ENCODE results near the gene SLC22A9. TPM values are rescaled to one million over a fixed set of nuclear protein-coding genes. Genes with fewer than 3 reads are reported as not detected.
"Not testable (repeated sequence)": the region's sequence is repeated elsewhere in the genome, so short reads cannot be mapped to it uniquely, and the experiment has no call there.

Gene SLC22A9
- total RNA-seq, result not detected
- long read RNA-seq, result 0 reads

- no peak for ATAC-seq
- intact Hi-C loops (cut with micrococcal nuclease), result no loop called here
- no peak for DNase-seq
Observed at GRCh38 chr11:63369165-63369970, at the start of gene SLC22A9. Gene SLC22A9 (plus strand): TSS chr11:63369785. CDS start chr11:63370057, 272 bp downstream.

GRCh38 chr11:63321723-63322122, 47.9 kb upstream of the SLC22A9 start:
- DNase-seq, result no peak
- intact Hi-C loops (cut with micrococcal nuclease), result no loop called here
- ATAC-seq, result no peak

- intact Hi-C loops (cut with micrococcal nuclease); DNase-seq; ATAC-seq: not testable (repeated sequence)
Observed at GRCh38 chr11:63335089-63335488, 34.5 kb upstream of the SLC22A9 start.

- ATAC-seq, result no peak
- intact Hi-C loops (cut with micrococcal nuclease), result no loop called here
Observed at GRCh38 chr11:63337070-63337469, 32.5 kb upstream of the SLC22A9 start.

GRCh38 chr11:63343130-63343529, 26.5 kb upstream of the SLC22A9 start:
- ATAC-seq (no peak), DNase-seq (no peak)
- intact Hi-C loops (cut with micrococcal nuclease), result no loop called here

More at GRCh38 chr11:63337070-63337469, 32.5 kb upstream of the SLC22A9 start:
- no peak for DNase-seq

GRCh38 chr11:63352144-63352543, 17.4 kb upstream of the SLC22A9 start:
- intact Hi-C loops (cut with micrococcal nuclease), result no loop called here
- DNase-seq, result no peak
- ATAC-seq, result no peak

- DNase-seq (no peak), ATAC-seq (no peak)
- intact Hi-C loops (cut with micrococcal nuclease), result no loop called here
Observed at GRCh38 chr11:63362196-63362793, 7.3 kb upstream of the SLC22A9 start.

GRCh38 chr11:63369971-63370588, 495 bp downstream of the SLC22A9 start:
- ATAC-seq, result no peak
- DNase-seq, result no peak
- intact Hi-C loops (cut with micrococcal nuclease), result no loop called here

- DNase-seq (no peak), ATAC-seq (no peak)
- intact Hi-C loops (cut with micrococcal nuclease), result no loop called here
Observed at GRCh38 chr11:63371396-63371795, 1.8 kb downstream of the SLC22A9 start.

- intact Hi-C loops (cut with micrococcal nuclease), result no loop called here
- no peak for DNase-seq
Observed at GRCh38 chr11:63375434-63375833, 5.8 kb downstream of the SLC22A9 start.

GRCh38 chr11:63380130-63380529, 10.5 kb downstream of the SLC22A9 start:
- intact Hi-C loops (cut with micrococcal nuclease), result no loop called here
- ATAC-seq (no peak), DNase-seq (no peak)

More at GRCh38 chr11:63375434-63375833, 5.8 kb downstream of the SLC22A9 start:
- ATAC-seq, result no peak

- DNase-seq (no peak), ATAC-seq (no peak)
- intact Hi-C loops (cut with micrococcal nuclease), result no loop called here
Observed at GRCh38 chr11:63395697-63396096, 26.1 kb downstream of the SLC22A9 start.

GRCh38 chr11:63404161-63404935, 34.8 kb downstream of the SLC22A9 start:
- ATAC-seq (no peak), DNase-seq (no peak)
- intact Hi-C loops (cut with micrococcal nuclease), result no loop called here

- ATAC-seq (no peak), DNase-seq (no peak)
- intact Hi-C loops (cut with micrococcal nuclease), result no loop called here
Observed at GRCh38 chr11:63405114-63405513, 35.5 kb downstream of the SLC22A9 start.

- intact Hi-C loops (cut with micrococcal nuclease), result no loop called here
- no peak for DNase-seq
- ATAC-seq, result no peak
Observed at GRCh38 chr11:63406458-63406857, 36.9 kb downstream of the SLC22A9 start.

- ATAC-seq (no peak), DNase-seq (no peak)
- intact Hi-C loops (cut with micrococcal nuclease), result no loop called here
Observed at GRCh38 chr11:63417174-63417852, 47.7 kb downstream of the SLC22A9 start.

GRCh38 chr11:63427971-63428508, 58.5 kb downstream of the SLC22A9 start:
- intact Hi-C loops (cut with micrococcal nuclease), result no loop called here
- ATAC-seq (no peak), DNase-seq (no peak)

- ATAC-seq; DNase-seq; intact Hi-C loops (cut with micrococcal nuclease): not testable (repeated sequence)
Observed at GRCh38 chr11:63430731-63431130, 61.1 kb downstream of the SLC22A9 start.

- DNase-seq; ATAC-seq; intact Hi-C loops (cut with micrococcal nuclease): not testable (repeated sequence)
Observed at GRCh38 chr11:63435351-63435750, 65.8 kb downstream of the SLC22A9 start.
